Astrocyte (in vitro differentiated cells and primary cell): ENCODE data around the gene NRBP1. TPM values are rescaled to one million over a fixed set of nuclear protein-coding genes. Genes with fewer than 3 reads are reported as not detected.

Experiments
- DNase-seq: peaks from one replicate; pipeline ENCODE4 v3.0.0-alpha.2; 2010; ENCODE audit warnings: low read depth
- FAIRE-seq: peaks from 2 replicates; lab custom pipeline; 2011; peaks lifted over from hg19 to GRCh38; lab: Jason Lieb, UNC
- H2AFZ ChIP-seq: 2 replicates; pipeline ENCODE4 v1.6.0; 2012; ENCODE audit warnings: low read depth, low read length, inconsistent platforms
- H3K27ac ChIP-seq: 2 replicates; pipeline ENCODE4 v1.5.1; 2011; ENCODE audit warnings: low read depth, low read length, inconsistent platforms
- H3K27me3 ChIP-seq: 2 replicates; pipeline ENCODE4 v1.6.0; 2011; ENCODE audit warnings: low read length, inconsistent platforms; ENCODE audit not compliant: insufficient read depth
- H3K36me3 ChIP-seq: 2 replicates; pipeline ENCODE4 v1.5.1; 2011; ENCODE audit warnings: low read length, inconsistent platforms; ENCODE audit not compliant: insufficient read depth
- H3K4me1 ChIP-seq: 2 replicates; pipeline ENCODE4 v1.5.1; 2011; ENCODE audit warnings: low read length, inconsistent platforms; ENCODE audit not compliant: insufficient read depth
- H3K4me2 ChIP-seq: 2 replicates; pipeline ENCODE4 v1.6.0; 2012; ENCODE audit warnings: low read length, inconsistent platforms
- H3K4me3 ChIP-seq: 2 replicates; pipeline ENCODE4 v1.5.1; 2011; ENCODE audit warnings: low read depth, mild to moderate bottlenecking, low read length, inconsistent platforms; ENCODE audit not compliant: insufficient read depth
- H3K79me2 ChIP-seq: 2 replicates; pipeline ENCODE4 v1.6.0; 2012; ENCODE audit warnings: mild to moderate bottlenecking, low read length, inconsistent platforms; ENCODE audit not compliant: insufficient read depth
- H3K9ac ChIP-seq: 2 replicates; pipeline ENCODE4 v1.6.0; 2012; ENCODE audit warnings: mild to moderate bottlenecking, low read length, inconsistent platforms
- H3K9me3 ChIP-seq: 2 replicates; pipeline ENCODE4 v1.5.1; 2012; ENCODE audit warnings: low read depth, mild to moderate bottlenecking, low read length, inconsistent platforms; ENCODE audit not compliant: insufficient read depth
- H4K20me1 ChIP-seq: 2 replicates; pipeline ENCODE4 v1.6.0; 2012; ENCODE audit warnings: low read length, inconsistent platforms; ENCODE audit not compliant: insufficient read depth
- H3K27ac Mint-ChIP-seq: one replicate; pipeline ENCODE4 v1.8.0; 2021; ENCODE audit warnings: mild to moderate bottlenecking, mixed read lengths; ENCODE audit not compliant: unreplicated experiment
- H3K27me3 Mint-ChIP-seq: one replicate; pipeline ENCODE4 v1.8.0; 2021; ENCODE audit warnings: low read depth, mixed read lengths; ENCODE audit not compliant: unreplicated experiment
- H3K36me3 Mint-ChIP-seq: one replicate; pipeline ENCODE4 v1.8.0; 2021; ENCODE audit warnings: low read depth, mixed read lengths; ENCODE audit not compliant: unreplicated experiment
- H3K4me1 Mint-ChIP-seq: one replicate; pipeline ENCODE4 v1.8.0; 2021; ENCODE audit warnings: low read depth, mixed read lengths; ENCODE audit not compliant: unreplicated experiment
- H3K4me3 Mint-ChIP-seq: one replicate; pipeline ENCODE4 v1.8.0; 2021; ENCODE audit warnings: mild to moderate bottlenecking, moderate library complexity, mixed read lengths; ENCODE audit not compliant: unreplicated experiment
- H3K9me3 Mint-ChIP-seq: one replicate; pipeline ENCODE4 v1.8.0; 2021; ENCODE audit warnings: mild to moderate bottlenecking, mixed read lengths; ENCODE audit not compliant: unreplicated experiment
- CTCF ChIP-seq: IDR thresholded peaks from 2 replicates; pipeline ENCODE4 v1.5.1; 2011; ENCODE audit warnings: low read depth, mild to moderate bottlenecking, inconsistent platforms, low read length, moderate library complexity; ENCODE audit not compliant: insufficient read depth
- EZH2 ChIP-seq: IDR thresholded peaks from 2 replicates; pipeline ENCODE4 v1.6.1; 2012; ENCODE audit warnings: mild to moderate bottlenecking, low read length, inconsistent platforms; ENCODE audit not compliant: insufficient read depth
- total RNA-seq: library from RNA; stranded (reverse); gene quantifications from 2 replicates; pipeline ENCODE4 v1.2.1, GENCODE V29; 2021

NRBP1 gene
- total RNA-seq, 1 donor from 2014 or later = 127 TPM

DNA sequence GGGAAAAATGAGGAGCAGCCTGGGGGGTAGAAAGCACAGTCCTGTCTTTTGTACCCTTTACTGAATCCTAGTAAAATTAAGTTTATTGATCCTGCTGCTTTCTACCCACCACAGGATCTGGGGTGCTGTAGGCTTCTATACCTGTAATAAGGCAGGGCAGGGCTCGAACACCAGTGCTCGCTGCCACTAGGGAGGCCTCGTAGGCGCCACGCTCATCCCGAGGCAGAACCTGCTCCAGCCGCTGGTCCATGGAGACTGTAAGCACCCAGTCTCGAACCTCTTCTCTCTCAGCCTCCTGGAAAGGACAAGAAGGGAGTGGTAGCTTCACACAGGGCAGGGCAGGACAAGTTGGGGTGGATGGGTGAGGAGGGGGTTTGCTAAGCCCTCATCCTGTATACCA is 16.7 kb downstream of the NRBP1 start:
- no peak overlapping the region for H2AFZ ChIP-seq
- no peak for FAIRE-seq
- H3K27ac ChIP-seq = no peak overlapping the region
- no peak overlapping the region for H3K4me2 ChIP-seq
- TF ChIP-seq EZH2 (no peak), CTCF (no peak)
- no peak overlapping the region for H3K9ac ChIP-seq
- peaks cover 24% of the 10 kb centered on the region for H3K36me3 ChIP-seq
- no peaks in the 10 kb centered on the region for H3K79me2 ChIP-seq
- no peaks in the 10 kb centered on the region for H3K9me3 Mint-ChIP-seq
- no peak overlapping the region for H3K27ac Mint-ChIP-seq
- H4K20me1 ChIP-seq = peaks cover 16% of the 10 kb centered on the region
- no peak overlapping the region for H3K4me3 Mint-ChIP-seq
- H3K27me3 ChIP-seq = no peaks in the 10 kb centered on the region
- DNase-seq = no peak
- H3K4me3 ChIP-seq = no peak overlapping the region
- peaks cover 2% of the 10 kb centered on the region for H3K4me1 Mint-ChIP-seq
- H3K36me3 Mint-ChIP-seq = peaks cover 36% of the 10 kb centered on the region
- no peaks in the 10 kb centered on the region for H3K27me3 Mint-ChIP-seq
- H3K4me1 ChIP-seq = no peaks in the 10 kb centered on the region
- H3K9me3 ChIP-seq = no peaks in the 10 kb centered on the region

DNA sequence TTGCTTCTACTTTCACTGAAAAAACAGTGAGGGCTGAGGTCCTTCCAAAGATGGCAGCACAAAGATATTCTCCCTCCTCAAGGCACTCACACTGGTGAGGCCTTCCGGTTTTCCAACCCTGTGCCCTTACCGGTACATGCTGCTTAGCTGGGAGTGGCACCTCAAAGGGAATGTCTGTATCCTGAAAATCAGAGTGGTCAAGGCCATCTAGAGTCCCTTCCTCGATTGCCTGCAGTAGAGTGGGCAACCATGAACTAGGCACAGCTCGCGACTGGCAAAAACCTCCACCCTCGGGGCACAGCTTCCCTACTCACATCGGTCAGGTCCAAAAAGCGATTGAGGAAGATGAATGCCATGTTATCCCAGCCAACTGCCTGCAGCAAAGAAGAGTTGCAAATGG is 17.2 kb downstream of the NRBP1 start:
- H3K27ac Mint-ChIP-seq = no peak overlapping the region
- no peak overlapping the region for H3K4me3 ChIP-seq
- H3K9ac ChIP-seq = no peak overlapping the region
- no peaks in the 10 kb centered on the region for H3K9me3 ChIP-seq
- H3K79me2 ChIP-seq = no peaks in the 10 kb centered on the region
- no peaks in the 10 kb centered on the region for H3K27me3 ChIP-seq
- TF ChIP-seq EZH2 (no peak), CTCF (no peak)
- no peak overlapping the region for H3K4me3 Mint-ChIP-seq
- FAIRE-seq = no peak
- no peak overlapping the region for H3K4me2 ChIP-seq
- peaks cover 2% of the 10 kb centered on the region for H3K4me1 Mint-ChIP-seq
- H3K36me3 ChIP-seq = peaks cover 20% of the 10 kb centered on the region
- DNase-seq = no peak
- no peak overlapping the region for H3K27ac ChIP-seq
- no peaks in the 10 kb centered on the region for H3K4me1 ChIP-seq
- no peaks in the 10 kb centered on the region for H3K27me3 Mint-ChIP-seq
- peaks cover 32% of the 10 kb centered on the region for H3K36me3 Mint-ChIP-seq
- no peaks in the 10 kb centered on the region for H3K9me3 Mint-ChIP-seq
- H4K20me1 ChIP-seq = peaks cover 12% of the 10 kb centered on the region
- no peak overlapping the region for H2AFZ ChIP-seq

DNA sequence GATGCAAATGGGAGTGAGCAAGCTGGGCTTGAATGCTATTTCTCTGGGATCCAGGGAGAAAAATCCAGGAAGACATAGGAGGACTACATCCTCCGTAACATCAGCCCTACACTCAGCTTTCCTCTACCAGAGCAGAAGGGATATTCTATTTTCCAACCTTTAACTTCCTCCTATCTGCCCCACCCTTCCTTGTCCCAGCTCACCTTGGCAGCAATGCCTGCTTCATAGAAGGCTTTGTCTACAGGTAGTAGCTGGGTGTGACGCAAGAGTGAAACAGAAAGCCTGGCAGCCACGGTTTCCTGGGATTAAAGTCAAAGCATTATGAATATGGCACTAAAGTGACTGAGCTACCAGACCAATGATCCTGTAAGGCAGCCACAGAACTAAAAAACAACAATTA is 17.6 kb downstream of the NRBP1 start:
- no peaks in the 10 kb centered on the region for H3K4me1 ChIP-seq
- no peak overlapping the region for H3K9ac ChIP-seq
- H3K4me3 Mint-ChIP-seq = no peak overlapping the region
- H3K27me3 ChIP-seq = no peaks in the 10 kb centered on the region
- H3K9me3 Mint-ChIP-seq = no peaks in the 10 kb centered on the region
- FAIRE-seq (no peak), DNase-seq (no peak)
- H3K27ac ChIP-seq = no peak overlapping the region
- TF ChIP-seq CTCF (no peak), EZH2 (no peak)
- no peak overlapping the region for H3K4me3 ChIP-seq
- H4K20me1 ChIP-seq = peaks cover 8% of the 10 kb centered on the region
- H3K4me1 Mint-ChIP-seq = no peaks in the 10 kb centered on the region
- H3K36me3 Mint-ChIP-seq = peaks cover 29% of the 10 kb centered on the region
- H3K9me3 ChIP-seq = no peaks in the 10 kb centered on the region
- no peaks in the 10 kb centered on the region for H3K27me3 Mint-ChIP-seq
- H2AFZ ChIP-seq = no peak overlapping the region
- no peak overlapping the region for H3K4me2 ChIP-seq
- no peaks in the 10 kb centered on the region for H3K79me2 ChIP-seq
- H3K36me3 ChIP-seq = peaks cover 15% of the 10 kb centered on the region
- no peak overlapping the region for H3K27ac Mint-ChIP-seq
